HCT116 (cell line): Measurements from ENCODE around the gene ZNF318. TPM values are rescaled to one million over a fixed set of nuclear protein-coding genes. Genes with fewer than 3 reads are reported as not detected.

Experiments
- ATAC-seq: fragments of 200-7000 bp; cut with Tn5 transposase; 2 replicates; pipeline ENCODE4 v1.9.1; 2020; ENCODE audit warnings: mild to moderate bottlenecking, moderate library complexity
- BruUV-seq: library from RNA; stranded (reverse); fragments of 400-500 nt; replicated peaks from 2 replicates; lab custom pipeline; 2021; lab: Mats Ljungman, UMichigan
- CTCF ChIA-PET: fragments of 300-600 bp; sonication (Branson Sonifier 250); formaldehyde crosslinking; loops from one replicate; lab custom pipeline; 2021; ENCODE audit warnings: antibody characterized with exemption; lab: Charles Lee
- POLR2A ChIA-PET: fragments of 300-600, 350-600 bp; sonication (Branson Sonifier 250); formaldehyde crosslinking; loops from one replicate; lab custom pipeline; 2021; ENCODE audit warnings: antibody characterized with exemption; lab: Charles Lee
- RAD21 ChIA-PET, 2 experiments: fragments of 300-600 bp; sonication (Branson Sonifier 250); formaldehyde crosslinking; loops; one replicate each; lab custom pipeline; 2023; ENCODE audit warnings: low total read pairs in 2 of 2; ENCODE audit not compliant: uncharacterized antibody in 2 of 2, unreplicated experiment in 2 of 2, low non-redundant PET in 1 of 2; lab: Charles Lee
- DNase-seq: peaks from one replicate; pipeline ENCODE4 v3.0.0-alpha.2; 2010; ENCODE audit warnings: low read depth, low spot score
- H2AFZ ChIP-seq: fragments of 200-600 bp; shearing (Covaris generic), sonication (generic); 2 replicates; pipeline ENCODE4 v1.6.1; 2017; ENCODE audit warnings: low read depth, mixed run types, mixed read lengths, antibody characterized with exemption, low read length; ENCODE audit not compliant: poor library complexity, severe bottlenecking
- H3K27ac ChIP-seq: 2 replicates; pipeline ENCODE4 v1.5.1; 2012; ENCODE audit warnings: low read depth, low read length
- H3K27me3 ChIP-seq: fragments of 200-600 bp; sonication (generic); 2 replicates; pipeline ENCODE4 v1.6.1; 2016; ENCODE audit warnings: mixed run types, low read length, mixed read lengths; ENCODE audit not compliant: insufficient read depth
- H3K36me3 ChIP-seq, 2 experiments: fragments of 200-500 bp in 1 of 2; fragments of 200-600 bp in 1 of 2; sonication (Bioruptor generic) in 1 of 2; sonication (generic) in 1 of 2; 2 replicates each; pipeline versions ENCODE4 v1.5.1 to v1.6.1; 2014 to 2016; ENCODE audit warnings: low read length in 2 of 2, inconsistent platforms in 1 of 2, mixed read lengths in 1 of 2, mixed run types in 1 of 2; ENCODE audit not compliant: insufficient read depth in 2 of 2, control insufficient read depth in 1 of 2
- H3K4me1 ChIP-seq, 2 experiments: fragments of 200-600 bp in 1 of 2; sonication (generic) in 1 of 2; 2 replicates each; pipeline versions ENCODE4 v1.5.1 to v1.6.1; 2012 to 2017; ENCODE audit warnings: low read length in 2 of 2, inconsistent platforms in 1 of 2, mild to moderate bottlenecking in 1 of 2, mixed read lengths in 1 of 2, mixed run types in 1 of 2, moderate library complexity in 1 of 2; ENCODE audit not compliant: insufficient read depth in 2 of 2, control insufficient read depth in 1 of 2
- H3K4me2 ChIP-seq: fragments of 200-600 bp; sonication (generic); 2 replicates; pipeline ENCODE4 v1.6.1; 2017; ENCODE audit warnings: mixed run types, low read length, mixed read lengths
- H3K4me3 ChIP-seq, 2 experiments: fragments of 200-600 bp in 1 of 2; sonication (generic) in 1 of 2; replicated peaks in 1 of 2; 2 replicates each; pipeline ENCODE4 v1.5.1; 2011 to 2016; ENCODE audit warnings: low read length in 2 of 2, control low read depth in 1 of 2, low read depth in 1 of 2, mild to moderate bottlenecking in 1 of 2, mixed read lengths in 1 of 2, mixed run types in 1 of 2
- H3K79me2 ChIP-seq: fragments of 200-600 bp; sonication (generic); 2 replicates; pipeline ENCODE4 v1.6.1; 2017; ENCODE audit warnings: mild to moderate bottlenecking, mixed run types, low read length, moderate library complexity, mixed read lengths; ENCODE audit not compliant: insufficient read depth
- H3K9ac ChIP-seq: fragments of 200-600 bp; sonication (generic); 2 replicates; pipeline ENCODE4 v1.6.1; 2016; ENCODE audit warnings: low read length, mixed read lengths
- H3K9me2 ChIP-seq: fragments of 200-600 bp; sonication (generic), shearing (Covaris generic); 2 replicates; pipeline ENCODE4 v1.6.1; 2017; ENCODE audit warnings: mixed run types, mild to moderate bottlenecking, moderate library complexity; ENCODE audit not compliant: insufficient read depth
- H3K9me3 ChIP-seq, 2 experiments: fragments of 200-500 bp in 1 of 2; fragments of 200-600 bp in 1 of 2; sonication (Bioruptor generic) in 1 of 2; sonication (generic) in 1 of 2; 2 replicates each; pipeline ENCODE4 v1.6.1; 2014 to 2017; ENCODE audit warnings: low read length in 2 of 2, mixed read lengths in 2 of 2, inconsistent platforms in 1 of 2, low read depth in 1 of 2, mild to moderate bottlenecking in 1 of 2, mixed run types in 1 of 2, moderate library complexity in 1 of 2; ENCODE audit not compliant: control insufficient read depth in 1 of 2, insufficient read depth in 1 of 2
- H4K20me1 ChIP-seq: fragments of 200-600 bp; sonication (generic), shearing (Covaris generic); 2 replicates; pipeline ENCODE4 v1.6.1; 2017; ENCODE audit warnings: mixed run types, mild to moderate bottlenecking, moderate library complexity; ENCODE audit not compliant: insufficient read depth
- EGR1 ChIP-seq: IDR thresholded peaks from 2 replicates; pipeline ENCODE4 v1.6.1; 2012; ENCODE audit warnings: low read depth
- ELF1 ChIP-seq: IDR thresholded peaks from 2 replicates; pipeline ENCODE4 v1.6.1; 2012; ENCODE audit warnings: low read depth, borderline replicate concordance
- EZH2phosphoT487 ChIP-seq: fragments of 200-600 bp; IDR thresholded peaks from 2 replicates; pipeline ENCODE4 v1.6.1; 2018; ENCODE audit warnings: antibody characterized with exemption, borderline replicate concordance
- FOSL1 ChIP-seq: IDR thresholded peaks from 2 replicates; pipeline ENCODE4 v1.6.1; 2012; ENCODE audit warnings: low read depth
- JUND ChIP-seq: IDR thresholded peaks from 2 replicates; pipeline ENCODE4 v1.6.1; 2012
- MAX ChIP-seq: IDR thresholded peaks from 2 replicates; pipeline ENCODE4 v1.6.1; 2012
- POLR2A ChIP-seq: IDR thresholded peaks from 2 replicates; pipeline ENCODE4 v1.7.0; 2011; ENCODE audit warnings: borderline replicate concordance; ENCODE audit not compliant: insufficient read depth, insufficient read length; ENCODE audit errors: extremely low read depth
- POLR2AphosphoS5 ChIP-seq: IDR thresholded peaks from 2 replicates; pipeline ENCODE4 v1.6.1; 2011; ENCODE audit warnings: mild to moderate bottlenecking, low read depth, low read length, moderate library complexity
- REST ChIP-seq: IDR thresholded peaks from 2 replicates; pipeline ENCODE4 v1.6.1; 2012; ENCODE audit warnings: low read depth
- SIN3A ChIP-seq: IDR thresholded peaks from 2 replicates; pipeline ENCODE4 v1.6.1; 2012; ENCODE audit warnings: low read depth
- SRF ChIP-seq: IDR thresholded peaks from 2 replicates; pipeline ENCODE4 v1.6.1; 2012; ENCODE audit warnings: low read depth
- TCF7L2 ChIP-seq: IDR thresholded peaks from 2 replicates; pipeline ENCODE4 v1.7.0; 2011; ENCODE audit warnings: borderline replicate concordance, inconsistent platforms; ENCODE audit not compliant: insufficient read depth, insufficient read length; ENCODE audit errors: extremely low read depth
- YY1 ChIP-seq: IDR thresholded peaks from 2 replicates; pipeline ENCODE4 v1.6.1; 2011; ENCODE audit warnings: low read length, low read depth, moderate library complexity, mild to moderate bottlenecking; ENCODE audit not compliant: insufficient replicate concordance; ENCODE audit errors: extremely low read depth
- ZBTB33 ChIP-seq: IDR thresholded peaks from 2 replicates; pipeline ENCODE4 v1.6.1; 2011; ENCODE audit warnings: mild to moderate bottlenecking, low read length, moderate library complexity; ENCODE audit not compliant: insufficient replicate concordance; ENCODE audit errors: extremely low read depth
- ZFX ChIP-seq: fragments of 450-650 bp; IDR thresholded peaks from 2 replicates; pipeline ENCODE4 v1.6.1; 2017
- intact Hi-C: fragments of 100-400 bp; cut with micrococcal nuclease; formaldehyde crosslinking; loops from 2 replicates; pipeline ENCODE4 v1.10.0; 2022
- total RNA-seq: library from RNA; stranded (reverse); gene quantifications from one replicate; pipeline ENCODE4 v1.2.1, GENCODE V29; 2021; ENCODE audit not compliant: unreplicated experiment
- TF ChIP-seq, protein P1 (sequence below), 3 experiments: fragments of 200-600 bp in 1 of 3; sonication (generic) in 1 of 3; IDR thresholded peaks in 2 of 3; conservative IDR thresholded peaks in 1 of 3; 2 replicates each; pipeline ENCODE4 v1.5.1; 2012 to 2017; ENCODE audit warnings: low read depth in 2 of 3, low read length in 2 of 3, antibody characterized with exemption in 1 of 3, borderline replicate concordance in 1 of 3, control low read depth in 1 of 3, mild to moderate bottlenecking in 1 of 3, mixed read lengths in 1 of 3, mixed run types in 1 of 3, moderate library complexity in 1 of 3; ENCODE audit not compliant: insufficient read depth in 1 of 3
- TF ChIP-seq, protein P2 (sequence below): IDR thresholded peaks from 2 replicates; pipeline ENCODE4 v1.6.1; 2012

The ZNF318 gene
- total RNA-seq, 1 experiment from 2014 or later, result 15.2 TPM

DNA sequence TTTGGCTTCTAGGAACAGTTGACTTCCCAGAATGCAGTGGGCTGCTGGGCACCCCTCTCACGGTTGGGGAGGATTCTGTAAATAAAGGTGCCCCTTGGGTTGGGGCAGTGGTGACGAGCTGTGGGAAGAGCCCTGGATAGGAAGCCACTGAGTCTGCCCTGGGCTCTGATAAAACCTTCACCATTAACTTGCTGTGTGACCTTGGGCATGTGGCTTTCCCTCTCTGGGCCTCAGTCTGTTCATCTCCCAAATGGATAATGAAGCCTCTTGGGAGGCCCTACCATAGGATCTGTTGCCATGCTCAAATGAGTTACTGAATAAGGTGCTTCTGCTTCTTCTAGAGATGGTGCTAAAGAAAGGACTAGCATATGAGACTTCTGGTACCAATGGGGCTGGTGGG is 64.6 kb downstream of the ZNF318 start (continued):
- TF ChIP-seq, protein P1, sequence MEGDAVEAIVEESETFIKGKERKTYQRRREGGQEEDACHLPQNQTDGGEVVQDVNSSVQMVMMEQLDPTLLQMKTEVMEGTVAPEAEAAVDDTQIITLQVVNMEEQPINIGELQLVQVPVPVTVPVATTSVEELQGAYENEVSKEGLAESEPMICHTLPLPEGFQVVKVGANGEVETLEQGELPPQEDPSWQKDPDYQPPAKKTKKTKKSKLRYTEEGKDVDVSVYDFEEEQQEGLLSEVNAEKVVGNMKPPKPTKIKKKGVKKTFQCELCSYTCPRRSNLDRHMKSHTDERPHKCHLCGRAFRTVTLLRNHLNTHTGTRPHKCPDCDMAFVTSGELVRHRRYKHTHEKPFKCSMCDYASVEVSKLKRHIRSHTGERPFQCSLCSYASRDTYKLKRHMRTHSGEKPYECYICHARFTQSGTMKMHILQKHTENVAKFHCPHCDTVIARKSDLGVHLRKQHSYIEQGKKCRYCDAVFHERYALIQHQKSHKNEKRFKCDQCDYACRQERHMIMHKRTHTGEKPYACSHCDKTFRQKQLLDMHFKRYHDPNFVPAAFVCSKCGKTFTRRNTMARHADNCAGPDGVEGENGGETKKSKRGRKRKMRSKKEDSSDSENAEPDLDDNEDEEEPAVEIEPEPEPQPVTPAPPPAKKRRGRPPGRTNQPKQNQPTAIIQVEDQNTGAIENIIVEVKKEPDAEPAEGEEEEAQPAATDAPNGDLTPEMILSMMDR (IDR thresholded peaks at IDR 0.05 in 2 of 3, conservative IDR thresholded peaks at IDR 0.05 in 1 of 3; ENCODE audit: borderline replicate concordance in 1 of 3, insufficient read depth in 1 of 3, low read depth in 2 of 3, low read length in 2 of 3), result no peak
- no peak for TF ChIP-seq SIN3A
- TF ChIP-seq YY1, result no peak
- no peak for TF ChIP-seq EZH2phosphoT487

DNA sequence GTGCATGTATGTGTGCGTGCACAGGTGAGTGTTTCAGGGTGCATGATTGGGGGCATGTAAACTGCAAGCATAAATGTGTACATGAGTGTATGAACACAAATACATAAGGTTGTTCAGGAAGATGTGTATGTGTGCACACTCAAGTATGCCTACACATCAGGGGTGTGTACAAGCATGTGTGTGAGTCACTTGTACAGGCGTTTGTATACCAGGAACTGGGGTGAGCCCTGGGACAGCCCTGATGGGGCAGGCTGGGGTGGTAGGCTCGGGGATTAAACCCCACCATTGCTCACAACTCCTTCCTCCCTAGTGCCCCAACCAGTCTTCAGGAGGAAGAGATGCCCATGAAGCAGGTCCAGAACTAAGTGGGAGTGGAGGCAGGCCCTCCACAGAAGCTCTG is 65.1 kb downstream of the ZNF318 start:
- Histone ChIP-seq H3K9me2 (no peaks in the 10 kb centered on the region), H3K4me2 (no peak overlapping the region), H2AFZ (no peak overlapping the region), H3K4me1 (no peaks in the 10 kb centered on the region), H3K79me2 (no peaks in the 10 kb centered on the region), H3K9me3 (no peaks in the 10 kb centered on the region), H4K20me1 (no peaks in the 10 kb centered on the region), H3K27me3 (no peaks in the 10 kb centered on the region), H3K27ac (no peak overlapping the region), H3K4me3 (no peak overlapping the region), H3K9ac (no peak overlapping the region), H3K36me3 (no peaks in the 10 kb centered on the region)
- ATAC-seq, result no peak
- ChIA-PET CTCF (no interaction called here), POLR2A (no interaction called here), RAD21 (no interaction called here)
- no peak for DNase-seq
- BruUV-seq, result no TSS peak
- intact Hi-C loops, result no loop called here
- TF ChIP-seq, protein P2, sequence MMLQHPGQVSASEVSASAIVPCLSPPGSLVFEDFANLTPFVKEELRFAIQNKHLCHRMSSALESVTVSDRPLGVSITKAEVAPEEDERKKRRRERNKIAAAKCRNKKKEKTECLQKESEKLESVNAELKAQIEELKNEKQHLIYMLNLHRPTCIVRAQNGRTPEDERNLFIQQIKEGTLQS, result no peak
- TF ChIP-seq POLR2A (no peak), EZH2phosphoT487 (no peak), YY1 (no peak), SRF (no peak), POLR2AphosphoS5 (no peak), MAX (no peak), JUND (no peak), REST (no peak), TCF7L2 (no peak), ZBTB33 (no peak), FOSL1 (no peak), ELF1 (no peak), ZFX (no peak), EGR1 (no peak)
